Stimulated activated CD8-positive, alpha-beta memory T cell treated with anti-CD3 and anti-CD28 coated beads, Interleukin-7, amount 100 ng/mL, for 24 hours (primary cell): ENCODE data around the gene SLC37A1.

Source experiments
- DNase-seq: peaks from one replicate; pipeline ENCODE4 v3.0.0-alpha.2; 2020; ENCODE audit warnings: low read depth

SLC37A1 gene

GRCh38 chr21:42479582-42479981, 34.1 kb upstream of the SLC37A1 start:
- no peak for DNase-seq

DNA sequence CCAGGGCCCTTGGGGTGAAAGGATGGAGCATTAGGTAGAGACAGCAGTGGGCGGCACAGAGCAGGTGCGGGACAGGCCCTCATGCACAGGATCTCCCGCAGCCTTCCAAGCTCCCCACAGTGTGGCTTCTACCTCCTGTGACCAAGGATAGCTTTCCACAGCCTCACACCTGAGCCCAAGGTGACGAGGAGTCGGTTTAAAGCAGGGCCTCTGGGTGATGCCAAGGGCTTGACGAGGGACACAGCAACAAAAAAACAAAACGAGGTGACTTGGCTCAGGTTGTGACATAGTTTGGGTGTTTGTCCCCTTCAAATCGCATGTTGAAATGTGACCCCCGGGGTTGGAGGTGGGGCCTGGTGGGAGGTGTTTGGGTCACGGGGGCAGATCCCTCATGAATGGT, 32.9 kb upstream of the SLC37A1 start:
- DNase-seq = no peak

- DNase-seq = no peak
These were observed 32.5 kb upstream of the SLC37A1 start for GRCh38 chr21:42481169-42481568.

DNA sequence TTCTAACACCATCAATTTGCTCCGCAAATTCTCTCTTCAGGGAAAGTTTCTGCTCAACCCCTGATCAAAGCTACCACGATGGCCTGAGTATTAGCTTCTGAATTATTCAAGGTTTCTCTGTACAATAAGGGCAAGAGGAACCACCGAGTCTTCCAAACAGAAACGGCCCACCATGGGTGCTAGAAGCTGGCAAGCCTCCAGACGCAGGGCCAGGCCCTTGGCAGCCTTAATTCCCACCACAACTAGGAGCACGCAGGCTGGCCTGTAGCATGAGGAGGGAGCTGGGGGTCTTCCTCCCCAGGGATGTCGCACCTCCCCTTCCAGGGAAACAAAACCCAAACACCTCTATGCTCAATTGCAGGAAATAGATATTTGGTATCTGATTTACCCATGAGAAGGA, 28.7 kb upstream of the SLC37A1 start:
- no peak for DNase-seq

DNA sequence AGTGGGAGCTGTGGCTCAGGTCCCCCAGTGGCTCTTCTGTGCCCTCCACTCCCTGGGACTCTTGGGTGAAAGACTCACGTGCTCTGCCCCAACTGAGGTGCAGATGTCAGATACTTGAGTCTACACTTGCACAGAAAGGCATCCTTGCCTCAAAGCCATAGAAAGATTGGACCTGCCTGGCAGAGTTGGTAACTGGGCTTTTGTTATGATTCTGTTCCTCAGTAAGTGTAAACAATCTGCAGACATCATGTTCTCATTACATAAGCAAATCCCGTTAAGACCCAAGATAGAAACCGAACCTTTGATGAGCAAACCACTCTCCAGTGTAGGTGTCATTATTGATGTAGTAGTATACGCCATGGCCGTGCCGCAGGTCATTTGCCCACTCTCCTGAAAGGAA, 27.6 kb upstream of the SLC37A1 start:
- no peak for DNase-seq

DNA sequence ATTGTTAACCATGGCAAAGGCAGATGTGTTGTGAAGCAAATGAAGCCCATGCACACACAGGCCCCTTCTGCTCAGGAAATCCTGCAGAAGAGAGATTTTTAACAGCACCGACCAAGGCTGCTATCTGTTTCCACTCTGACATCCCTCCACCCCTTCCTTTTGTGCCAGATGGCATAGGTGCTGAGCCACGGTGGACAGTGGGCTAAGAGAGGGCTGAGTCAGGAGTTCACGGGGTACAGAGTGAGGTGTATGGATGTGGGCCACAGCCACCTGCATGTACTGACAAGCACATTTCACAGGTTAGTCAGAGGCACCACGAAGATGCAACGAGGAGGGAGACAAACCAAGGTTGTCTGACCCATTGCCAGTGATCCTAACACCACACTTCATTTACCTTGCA, 27.1 kb upstream of the SLC37A1 start:
- no peak for DNase-seq

DNA sequence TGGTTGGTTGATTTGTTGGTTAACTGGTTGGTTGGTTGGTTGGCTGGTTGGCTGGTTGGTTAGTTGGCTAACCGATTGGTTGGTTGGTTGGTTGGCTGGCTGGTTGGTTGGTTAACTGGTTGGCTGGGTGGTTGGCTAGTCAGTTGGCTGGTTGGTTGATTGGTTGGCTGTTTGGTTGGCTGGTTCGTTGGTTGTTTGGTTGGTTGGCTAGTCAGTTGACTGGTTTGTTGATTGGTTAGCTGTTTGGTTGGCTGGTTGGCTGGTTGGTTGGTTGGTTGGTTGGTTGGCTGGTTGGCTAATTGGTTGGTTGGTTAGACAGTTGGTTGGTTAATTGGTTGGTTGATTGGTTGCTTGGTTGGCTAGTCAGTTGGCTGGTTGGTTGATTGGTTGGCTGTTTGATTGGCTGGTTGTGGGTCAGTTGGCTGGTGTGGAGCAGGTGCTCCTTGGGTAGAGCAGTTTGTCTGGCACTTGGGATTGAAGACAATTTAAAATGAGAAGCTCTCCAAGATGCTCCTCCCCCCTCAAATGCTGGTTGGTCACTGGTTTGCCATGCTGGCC, 24.6 kb upstream of the SLC37A1 start:
- no peak for DNase-seq

- DNase-seq = no peak
These were observed 23.7 kb upstream of the SLC37A1 start for GRCh38 chr21:42489991-42490390.

- no peak for DNase-seq
These were observed 22.9 kb upstream of the SLC37A1 start for GRCh38 chr21:42490720-42491119.

DNA sequence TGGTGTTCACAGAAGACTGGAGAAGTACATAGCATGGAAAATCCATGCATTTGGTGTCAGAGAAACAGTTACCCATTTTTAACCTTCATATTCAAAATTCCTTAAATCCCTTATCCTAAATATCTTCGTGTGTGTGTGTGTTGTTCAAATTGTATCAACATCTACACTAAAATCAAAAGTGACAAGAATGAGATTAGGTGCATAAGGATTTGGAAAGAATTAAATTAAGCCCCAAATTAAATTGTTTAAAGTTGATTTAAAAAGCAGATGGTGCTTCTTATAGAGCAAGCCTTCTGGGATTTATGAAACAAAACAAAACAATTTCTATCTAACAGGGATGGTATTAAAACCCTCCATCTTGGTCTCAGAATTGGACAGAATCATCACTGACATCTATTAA, 22.3 kb upstream of the SLC37A1 start:
- no peak for DNase-seq

DNA sequence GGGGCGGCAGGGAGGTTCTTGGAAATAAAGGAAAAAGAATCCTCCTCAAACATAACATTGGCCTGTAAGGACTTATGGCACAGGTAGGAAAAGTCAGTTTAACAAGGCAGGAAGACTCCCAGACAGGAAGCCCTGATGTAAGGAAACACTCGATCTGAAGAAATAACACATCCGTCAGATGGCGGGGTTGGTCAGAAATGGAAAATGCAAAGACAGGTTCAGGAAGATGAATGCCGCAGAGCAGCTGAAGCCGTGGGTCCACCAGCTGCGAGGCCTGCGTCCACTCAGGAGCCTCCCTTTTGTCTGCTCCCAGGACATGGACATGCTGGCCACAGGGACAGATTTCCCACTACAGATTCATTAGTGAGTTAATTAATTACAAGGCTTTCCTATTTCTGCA, 21.5 kb upstream of the SLC37A1 start:
- no peak for DNase-seq

DNA sequence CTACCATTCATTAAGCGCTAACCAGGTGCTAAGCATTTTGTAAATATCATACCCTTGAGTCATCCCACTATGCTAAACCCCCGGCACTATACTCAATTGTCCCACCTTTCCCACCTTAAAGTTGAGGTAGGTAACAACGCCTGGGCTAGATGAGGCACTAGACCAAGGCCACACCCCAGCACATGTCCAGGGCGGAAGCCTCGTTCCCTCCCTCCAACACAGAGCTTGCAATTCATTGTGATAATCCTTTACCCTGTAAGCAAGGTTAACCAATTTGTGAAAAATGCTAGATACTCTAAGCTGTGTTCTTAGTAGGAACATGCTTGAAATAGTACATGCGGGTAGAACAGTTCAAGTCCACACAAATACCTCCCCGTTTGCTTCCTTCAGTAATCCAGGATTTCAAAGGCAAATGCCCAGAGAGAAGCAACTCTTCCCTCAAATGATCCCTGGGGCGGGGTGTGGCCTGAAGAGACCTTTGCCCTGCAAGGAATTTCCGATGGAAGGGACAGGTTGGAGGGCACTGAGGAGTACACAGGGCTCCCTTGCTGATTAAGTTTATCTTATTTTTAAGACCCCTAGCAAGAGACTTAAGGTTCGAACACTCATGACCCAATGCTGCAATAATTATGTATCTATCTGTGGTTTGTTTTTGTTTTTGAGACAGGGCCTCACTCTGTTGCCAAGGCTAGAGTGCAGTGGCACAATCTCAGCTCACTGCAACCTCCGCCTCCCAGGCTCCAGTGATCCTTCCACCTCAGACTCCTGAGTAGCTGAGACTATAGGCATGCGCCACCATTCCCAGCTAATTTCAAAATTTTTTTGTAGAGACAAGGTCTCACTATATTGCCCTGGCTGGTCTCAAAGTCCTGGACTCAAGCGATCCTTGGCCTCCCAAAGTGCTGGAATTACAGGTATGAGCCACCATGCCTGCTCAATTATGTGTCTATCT, 20.3 kb upstream of the SLC37A1 start:
- no peak for DNase-seq

- DNase-seq = no peak
These were observed 18.6 kb upstream of the SLC37A1 start for GRCh38 chr21:42495027-42495426.

GRCh38 chr21:42495765-42496119, 17.9 kb upstream of the SLC37A1 start:
- DNase-seq = no peak

DNA sequence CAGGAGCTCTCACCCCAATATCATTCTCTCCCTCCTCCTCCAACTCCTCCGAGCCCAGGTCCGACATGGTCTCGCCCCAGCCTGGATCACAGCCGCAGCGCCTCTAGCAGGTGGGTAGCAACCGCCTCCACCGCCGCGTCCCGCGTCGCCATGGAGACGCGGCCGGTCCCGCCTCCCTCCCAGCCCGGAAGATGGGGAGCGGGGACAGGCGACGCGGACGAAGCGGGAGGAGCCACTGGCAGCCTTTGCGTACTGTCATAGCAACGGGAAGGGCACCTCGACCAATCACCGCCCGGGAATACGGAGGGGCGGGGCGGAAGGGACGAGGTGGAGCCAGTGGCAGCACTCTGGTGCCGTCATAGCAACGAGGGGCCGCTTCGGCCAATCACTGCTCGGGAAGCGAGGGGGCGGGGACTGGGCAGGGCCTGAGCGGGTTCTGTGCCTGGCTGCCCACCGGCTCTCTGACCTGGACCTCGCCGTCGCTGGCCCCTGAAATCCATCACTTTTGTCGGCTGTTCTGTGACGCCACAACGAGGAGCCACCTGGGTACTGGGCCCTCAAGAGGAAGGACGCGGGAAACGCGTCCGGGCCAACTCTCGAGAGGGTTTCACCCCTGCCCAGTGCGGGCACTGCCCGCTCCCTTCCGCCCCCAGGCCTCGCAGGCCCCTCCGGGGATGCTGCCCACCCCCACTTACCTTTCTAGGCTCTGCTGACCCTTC, 17.4 kb upstream of the SLC37A1 start, which contains the start of gene RSPH1:
TSS of gene RSPH1 (minus strand) at position 105 of the 719 bp plus-strand sequence. CDS start at position 67, 38 bp downstream.
- DNase-seq = peak; percentile 99

GRCh38 chr21:42496839-42497202, 16.8 kb upstream of the SLC37A1 start:
- DNase-seq = no peak

DNA sequence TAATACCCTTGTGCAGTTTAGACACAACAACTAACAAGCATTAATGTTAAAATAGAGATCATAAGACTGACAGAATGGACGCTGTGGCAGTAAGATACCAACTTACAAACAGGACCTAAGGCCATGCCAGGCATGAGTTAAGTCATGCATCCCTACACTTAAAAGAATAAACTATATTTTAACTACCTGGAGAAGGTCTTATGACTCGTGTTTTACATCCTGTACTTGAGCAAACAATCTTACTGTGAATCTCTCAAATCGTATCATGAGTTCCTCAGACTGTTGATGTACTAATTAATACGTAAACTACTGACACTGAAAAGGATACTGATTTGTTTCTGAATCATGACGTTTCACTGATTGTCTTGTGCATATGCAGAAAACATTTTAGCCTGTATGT, 15.6 kb upstream of the SLC37A1 start:
- DNase-seq = no peak

DNA sequence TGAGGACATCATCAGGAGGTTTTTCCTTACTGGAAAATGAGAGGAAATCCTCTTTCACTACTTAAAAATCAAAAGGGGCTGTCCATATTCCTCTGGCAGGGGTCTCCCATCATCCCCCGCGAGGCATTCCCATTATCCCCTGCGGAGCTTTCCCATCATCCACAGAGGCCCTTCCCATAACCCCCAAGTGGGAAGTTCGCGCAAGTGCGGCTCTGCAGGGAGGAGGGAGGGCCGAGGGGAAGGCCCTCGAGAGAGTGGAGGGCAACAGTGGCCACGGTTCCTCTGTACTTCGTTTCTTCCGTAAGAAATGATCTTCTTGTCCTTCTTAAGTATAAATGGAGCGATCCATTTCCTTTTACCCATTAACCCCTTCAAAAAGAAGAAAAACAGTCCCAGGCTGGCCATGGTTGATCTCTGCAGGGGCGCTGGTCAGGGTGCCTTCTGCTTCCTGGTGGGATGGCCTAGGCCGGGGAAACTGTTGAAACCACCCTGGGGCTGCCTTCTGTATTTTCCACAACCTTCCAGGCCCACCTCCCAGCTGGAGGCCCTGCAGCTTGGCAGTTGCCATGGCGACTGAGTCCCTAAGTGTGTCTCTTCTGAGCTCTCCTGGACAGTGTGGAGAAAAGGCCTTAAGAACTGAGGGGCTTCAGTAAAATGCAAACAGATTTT, 14.1 kb upstream of the SLC37A1 start:
- DNase-seq = no peak

- DNase-seq = no peak
These were observed 13.4 kb upstream of the SLC37A1 start for GRCh38 chr21:42500225-42500624.

DNA sequence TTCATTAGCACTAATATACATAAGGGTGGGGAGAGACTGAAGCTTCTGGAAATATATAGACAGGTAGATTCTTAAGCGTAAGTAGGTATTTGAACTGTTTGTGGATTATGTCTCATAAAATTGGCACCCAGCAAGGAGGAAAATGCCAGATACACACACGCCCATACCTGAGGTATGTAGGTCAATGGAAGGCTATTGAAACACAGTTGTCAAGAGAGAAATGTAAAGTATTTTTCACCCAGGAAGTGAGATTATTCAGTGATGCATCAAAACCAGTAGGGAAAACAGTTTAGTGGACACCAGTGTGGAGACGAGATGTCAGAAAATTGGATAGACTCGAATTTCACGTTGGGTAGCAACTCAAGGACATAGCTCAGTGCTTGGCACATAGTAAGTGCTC, 12.9 kb upstream of the SLC37A1 start:
- no peak for DNase-seq

GRCh38 chr21:42503711-42504110, 9.9 kb upstream of the SLC37A1 start:
- no peak for DNase-seq

GRCh38 chr21:42505090-42505726, 8.4 kb upstream of the SLC37A1 start:
- no peak for DNase-seq
